ENCODE measurements around the gene PILRA. TPM values are rescaled to one million over a fixed set of nuclear protein-coding genes. Genes with fewer than 3 reads are reported as not detected.

PILRA gene
- total RNA-seq, 2 experiments from 2014 or later: 8.1 to 11.5 TPM

Other genes with a start within 250 kb of the PILRA start
- 1 to 10 TPM; 4.3 to 5.7 TPM for gene MBLAC1, start 246.5 kb upstream of the PILRA start, total RNA-seq
- 100 to 1,000 TPM; 134 to 143 TPM for gene LAMTOR4, start 224.6 kb upstream of the PILRA start, total RNA-seq
- gene TRAPPC14, start 214.8 kb upstream of the PILRA start, total RNA-seq: 10 to 100 TPM; 42.7 to 44.0 TPM
- 1 to 10 TPM; 2.8 to 3.5 TPM for gene GAL3ST4, start 204.9 kb upstream of the PILRA start, total RNA-seq
- gene GPC2, start 196.1 kb upstream of the PILRA start, total RNA-seq: 1 to 10 TPM; 8.1 to 8.2 TPM
- gene STAG3, start 195.6 kb upstream of the PILRA start, total RNA-seq: 10 to 100 TPM; 16.5 to 20.6 TPM
- 10 to 100 TPM; 61.6 to 64.8 TPM for gene PVRIG, start 153.5 kb upstream of the PILRA start, total RNA-seq
- gene SPDYE3, start 65.8 kb upstream of the PILRA start, total RNA-seq: not detected
- 10 to 100 TPM; 75.7 to 77.2 TPM for gene PILRB, start 15.4 kb upstream of the PILRA start, total RNA-seq
- 1 to 10 TPM; 2.6 to 2.8 TPM for gene ZCWPW1, start 55.2 kb downstream of the PILRA start, total RNA-seq
- gene MEPCE, start 56.3 kb downstream of the PILRA start, total RNA-seq: 10 to 100 TPM; 40.4 to 45.4 TPM
- gene PPP1R35, start 63.0 kb downstream of the PILRA start, total RNA-seq: 10 to 100 TPM; 84.0 to 90.1 TPM
- gene SPACDR, start 90.8 kb downstream of the PILRA start, total RNA-seq: 1 to 10 TPM; 2.7 to 3.6 TPM
- gene TSC22D4, start 105.7 kb downstream of the PILRA start, total RNA-seq: 100 to 1,000 TPM; 129 to 132 TPM
- under 1 TPM in 1 of 2 experiments, not detected in 1; 0.23 TPM for gene NYAP1, start 110.4 kb downstream of the PILRA start, total RNA-seq
- 10 to 100 TPM; 43.0 to 46.0 TPM for gene AGFG2, start 165.7 kb downstream of the PILRA start, total RNA-seq
- 10 to 100 TPM; 29.8 to 30.0 TPM for gene SAP25, start 200.4 kb downstream of the PILRA start, total RNA-seq
- 100 to 1,000 TPM; 191 to 193 TPM for gene LRCH4, start 212.6 kb downstream of the PILRA start, total RNA-seq
- gene FBXO24, start 212.8 kb downstream of the PILRA start, total RNA-seq: under 1 TPM; 0.37 to 0.45 TPM
- gene PCOLCE, start 228.9 kb downstream of the PILRA start, total RNA-seq: 10 to 100 TPM; 17.0 to 17.6 TPM
- gene MOSPD3, start 239.1 kb downstream of the PILRA start, total RNA-seq: 10 to 100 TPM; 42.1 to 43.5 TPM

Data from activated CD8-positive, alpha-beta T cell treated with anti-CD3 and anti-CD28 coated beads, Interleukin-2, amount 10 ng/mL, durations not matched to agents 7 days and 5 days (primary cell).